HS-27A (cell line): Measurements from ENCODE around the gene USH1C.

ENCODE experiments used
- DNase-seq: peaks from one replicate; pipeline ENCODE4 v3.0.0-alpha.2; 2012; ENCODE audit warnings: low read depth, missing footprints

The USH1C gene

GRCh38 chr11:17504330-17505107 lies 39.7 kb downstream of the USH1C start:
- DNase-seq = peak; percentile 30

- DNase-seq = no peak
Observed at GRCh38 chr11:17502630-17503029, 41.6 kb downstream of the USH1C start.

- DNase-seq = no peak
Observed at GRCh38 chr11:17500673-17501072, 43.5 kb downstream of the USH1C start.

- no peak for DNase-seq
Observed at GRCh38 chr11:17498475-17498874, 45.7 kb downstream of the USH1C start.

GRCh38 chr11:17498058-17498457 lies 46.2 kb downstream of the USH1C start:
- no peak for DNase-seq

GRCh38 chr11:17496406-17496805 lies 47.8 kb downstream of the USH1C start:
- no peak for DNase-seq

- no peak for DNase-seq
Observed at GRCh38 chr11:17494019-17494418, 50.2 kb downstream of the USH1C start.

GRCh38 chr11:17490938-17491337 lies 53.3 kb downstream of the USH1C start:
- DNase-seq = no peak

- DNase-seq = no peak
Observed at GRCh38 chr11:17490232-17490631, 54.0 kb downstream of the USH1C start.

- no peak for DNase-seq
Observed at GRCh38 chr11:17489751-17490150, 54.5 kb downstream of the USH1C start.

GRCh38 chr11:17488563-17488962 lies 55.7 kb downstream of the USH1C start:
- DNase-seq = no peak

GRCh38 chr11:17486646-17487045 lies 57.6 kb downstream of the USH1C start:
- no peak for DNase-seq

- no peak for DNase-seq
Observed at GRCh38 chr11:17483505-17483904, 60.7 kb downstream of the USH1C start.

GRCh38 chr11:17481905-17482304 lies 62.3 kb downstream of the USH1C start:
- DNase-seq = no peak

GRCh38 chr11:17479284-17480214 lies 64.7 kb downstream of the USH1C start:
- DNase-seq = no peak

- no peak for DNase-seq
Observed at GRCh38 chr11:17478070-17478469, 66.1 kb downstream of the USH1C start.

- no peak for DNase-seq
Observed at GRCh38 chr11:17477361-17477760, 66.9 kb downstream of the USH1C start.

- no peak for DNase-seq
Observed at GRCh38 chr11:17477084-17477333, 67.2 kb downstream of the USH1C start.

- no peak for DNase-seq
Observed at GRCh38 chr11:17476317-17477083, 67.7 kb downstream of the USH1C start, which contains the start of gene ABCC8. ABCC8 (minus strand) TSS chr11:17476845; CDS start chr11:17476776, 69 bp downstream.

GRCh38 chr11:17475666-17476316 lies 68.4 kb downstream of the USH1C start:
- DNase-seq = no peak

- no peak for DNase-seq
Observed at GRCh38 chr11:17473071-17473744, 71.0 kb downstream of the USH1C start.
